ENCODE results near the gene BIN1.
"Not testable (repeated sequence)": the region's sequence is repeated elsewhere in the genome, so short reads cannot be mapped to it uniquely, and the experiment has no call there.

BIN1 gene

DNA sequence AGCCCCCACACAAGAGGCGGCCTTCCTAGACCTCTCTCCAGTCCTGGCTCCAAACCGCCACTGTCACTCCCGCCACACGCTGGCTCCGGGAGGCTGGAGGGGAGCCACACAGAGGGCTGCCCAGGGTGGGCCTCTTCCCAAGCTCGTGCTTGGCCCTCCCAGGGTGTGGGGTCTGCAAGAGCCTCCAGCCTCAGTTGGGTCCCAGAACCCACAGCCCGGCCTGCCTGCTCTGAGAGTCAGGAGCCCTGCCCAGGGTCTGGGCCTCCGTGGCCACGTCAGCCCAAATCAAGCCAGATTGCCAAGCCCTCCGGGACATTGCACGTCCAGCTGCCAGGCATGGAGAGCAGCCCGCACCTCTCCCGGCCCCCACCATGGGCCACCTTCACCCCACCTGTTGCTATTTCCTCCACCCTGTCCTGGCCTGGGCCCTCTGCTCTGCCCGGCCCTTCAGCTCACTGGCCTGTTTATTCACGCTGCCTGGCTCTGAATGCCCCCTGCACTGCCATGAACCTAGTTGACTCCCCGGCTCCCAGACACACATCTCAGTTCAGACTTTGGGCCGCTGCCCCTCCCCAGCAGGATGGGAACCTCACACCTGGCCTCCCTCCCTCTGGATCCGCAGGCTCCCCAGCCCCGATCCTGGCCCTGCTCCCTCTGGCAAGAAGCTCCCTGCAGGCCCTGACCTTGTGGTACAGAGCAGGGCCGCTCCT, 61.0 kb downstream of the BIN1 start:
- no peak for DNase-seq

DNA sequence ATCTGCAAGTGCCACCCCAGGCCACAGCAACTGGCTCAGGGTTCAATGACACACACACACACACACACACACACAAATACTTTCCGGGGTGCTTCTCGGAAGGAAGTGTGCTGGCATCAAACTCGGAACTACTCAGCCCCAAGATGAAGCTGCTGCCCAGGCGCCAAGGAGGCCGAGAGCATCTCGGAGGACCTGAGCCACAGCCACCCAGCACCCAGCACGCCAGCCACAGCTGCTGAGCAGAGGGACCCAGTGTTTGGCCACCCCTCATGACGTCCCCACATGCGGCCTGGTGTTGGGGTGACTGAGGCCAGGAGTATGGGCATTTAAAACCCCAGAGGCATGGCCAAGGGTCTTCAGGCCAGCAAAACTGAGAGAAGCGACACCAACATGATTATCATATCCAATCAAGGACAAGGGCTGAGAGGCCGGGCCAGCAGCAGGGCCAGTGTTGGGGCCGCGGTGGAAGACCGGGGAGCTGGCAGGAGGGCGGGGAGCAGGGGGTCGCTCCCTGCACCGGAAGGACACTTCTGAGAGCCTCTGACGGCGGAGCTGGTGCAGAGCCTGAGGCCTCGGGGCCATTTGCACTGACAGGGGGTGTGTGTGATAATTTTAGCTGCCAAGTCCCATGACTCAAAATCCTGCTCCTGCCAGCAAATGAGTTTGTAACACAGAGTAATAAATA, 61.8 kb downstream of the BIN1 start:
- no peak for DNase-seq

DNA sequence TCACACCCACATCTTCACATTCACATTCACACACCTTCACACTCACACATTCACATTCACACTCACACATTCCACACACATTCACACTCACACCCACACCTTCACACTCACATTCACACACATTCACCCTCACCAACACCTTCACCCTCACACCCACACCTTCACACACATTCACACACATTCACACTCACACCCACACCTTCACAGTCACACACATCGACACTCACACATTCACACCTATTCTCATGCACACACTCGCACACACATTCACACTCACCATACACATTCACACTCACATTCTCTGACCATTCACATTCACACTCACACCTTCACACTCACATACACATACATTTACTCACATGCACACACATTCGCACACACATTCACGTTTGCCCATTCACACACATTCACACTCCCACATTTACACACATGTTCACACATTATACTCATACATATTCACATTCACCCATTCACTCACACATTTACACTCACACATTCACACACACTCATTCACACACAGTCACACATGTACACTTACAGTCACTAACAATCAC, 62.7 kb downstream of the BIN1 start:
- DNase-seq, result no peak

DNA sequence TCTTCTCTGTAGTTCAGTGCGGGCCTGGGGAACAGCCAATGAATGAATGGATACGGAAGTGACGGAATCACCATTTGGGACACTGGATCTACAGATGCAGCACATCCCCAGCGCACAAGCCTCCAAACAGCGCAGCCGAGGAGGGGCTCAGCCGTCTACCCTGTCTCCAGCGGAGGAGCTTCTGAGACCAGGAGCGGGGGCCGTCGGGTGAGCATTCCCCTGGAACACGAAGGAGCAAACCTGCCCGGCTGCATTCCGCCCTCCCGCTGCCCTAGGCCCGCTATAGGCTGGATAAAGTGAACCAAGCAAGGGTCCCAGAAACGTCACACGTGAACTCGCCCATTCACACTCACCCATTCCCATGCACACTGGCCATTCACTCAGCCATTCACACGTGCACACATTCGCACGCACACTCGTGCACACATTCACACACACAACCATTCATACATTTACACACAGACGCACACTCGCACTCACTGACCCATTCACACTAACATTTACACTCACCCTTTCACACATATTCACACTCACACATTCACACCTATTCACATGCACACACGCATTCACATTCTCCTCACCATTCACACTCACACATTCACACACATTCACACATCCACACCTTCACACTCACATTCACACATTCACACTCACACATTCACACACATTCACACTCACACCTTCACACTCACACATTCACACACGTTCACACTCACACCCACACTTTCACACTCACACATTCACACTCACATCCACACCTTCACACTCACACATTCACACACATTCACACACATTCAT, 63.4 kb downstream of the BIN1 start:
- DNase-seq, result no peak

DNA sequence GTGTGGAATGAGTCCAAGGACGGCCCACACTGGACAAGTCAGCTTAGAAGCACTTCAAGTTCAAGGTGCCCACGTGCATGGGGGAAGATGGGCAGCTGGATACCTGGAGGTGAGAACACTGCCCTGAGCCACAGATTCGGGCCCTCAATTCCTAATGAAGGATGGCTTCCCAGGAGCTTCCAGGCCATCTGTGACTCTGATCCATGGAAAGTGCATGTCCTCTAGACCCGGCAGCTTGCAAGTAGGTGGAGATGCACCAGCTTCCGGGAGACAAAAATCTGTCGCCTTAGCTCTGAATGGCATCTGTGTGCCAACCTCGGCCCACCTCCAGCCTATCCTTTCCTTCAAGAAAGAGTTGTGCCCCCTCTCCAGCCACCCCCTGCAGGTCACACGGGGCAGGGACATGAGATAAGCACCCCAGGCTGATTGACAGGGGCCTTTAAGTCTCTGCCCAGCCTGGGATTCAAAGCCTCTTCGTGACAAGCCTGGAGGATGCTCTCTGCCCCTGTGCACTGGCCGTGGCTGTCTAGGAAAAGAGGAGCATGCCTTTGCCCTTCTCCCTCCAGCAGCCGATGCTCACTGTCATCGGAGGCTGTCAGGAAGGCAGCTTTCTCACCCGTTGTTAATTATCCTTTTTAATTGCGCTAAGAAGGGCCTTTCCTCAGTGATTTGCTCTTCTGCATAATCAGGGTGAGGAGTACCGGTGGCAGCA, 65.5 kb downstream of the BIN1 start:
- no peak for DNase-seq

DNA sequence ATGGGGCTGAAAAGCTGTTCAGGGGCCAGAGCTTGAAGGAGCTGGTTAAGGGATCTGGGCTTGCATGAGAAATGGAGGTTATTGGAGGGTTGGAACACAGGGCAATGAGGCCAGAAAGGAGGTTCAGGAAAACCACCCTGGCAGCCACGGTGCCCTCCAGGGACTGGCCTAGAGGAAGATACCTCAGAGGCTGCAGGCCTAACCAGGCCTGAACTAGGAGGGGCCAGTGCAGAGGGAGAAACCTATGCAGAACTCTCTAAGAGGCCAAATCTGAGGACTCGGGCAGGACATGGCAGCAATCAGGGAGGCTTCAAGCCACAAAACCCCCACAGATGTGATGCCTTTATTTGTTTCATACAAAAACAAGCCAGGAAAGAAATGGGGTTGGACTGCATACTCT, 66.8 kb downstream of the BIN1 start:
- DNase-seq, result no peak

DNA sequence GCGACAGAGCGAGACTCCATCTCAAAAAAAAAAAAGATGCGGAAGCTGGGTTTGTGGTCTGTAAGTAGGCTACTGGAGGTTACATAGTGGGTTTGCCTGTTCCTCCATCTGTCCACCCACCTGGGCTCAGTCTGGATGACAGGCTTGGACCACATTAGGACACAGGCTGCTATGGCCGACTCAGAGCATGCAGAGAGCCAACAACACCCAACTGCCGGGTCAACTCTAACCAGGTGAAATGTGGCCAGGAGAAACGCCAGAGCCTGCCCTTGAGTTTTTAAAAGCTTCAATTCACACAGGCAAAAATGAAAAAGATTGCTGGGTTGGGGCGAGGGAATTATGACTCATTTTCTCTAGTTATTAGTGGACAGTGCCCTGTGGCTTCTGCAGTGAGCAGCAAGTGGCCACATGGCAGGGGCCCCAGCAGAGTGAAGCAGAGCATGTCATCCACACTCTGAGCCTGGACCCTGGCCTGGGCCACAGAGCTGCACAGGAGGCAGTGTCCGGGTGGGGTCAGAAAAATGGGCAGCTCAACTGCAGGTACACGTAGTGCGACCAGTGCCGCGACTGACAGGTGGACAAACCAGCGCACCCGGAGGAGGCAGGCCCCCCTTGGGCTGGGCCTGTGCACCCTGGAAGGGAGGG, 67.4 kb downstream of the BIN1 start:
- no peak for DNase-seq

DNA sequence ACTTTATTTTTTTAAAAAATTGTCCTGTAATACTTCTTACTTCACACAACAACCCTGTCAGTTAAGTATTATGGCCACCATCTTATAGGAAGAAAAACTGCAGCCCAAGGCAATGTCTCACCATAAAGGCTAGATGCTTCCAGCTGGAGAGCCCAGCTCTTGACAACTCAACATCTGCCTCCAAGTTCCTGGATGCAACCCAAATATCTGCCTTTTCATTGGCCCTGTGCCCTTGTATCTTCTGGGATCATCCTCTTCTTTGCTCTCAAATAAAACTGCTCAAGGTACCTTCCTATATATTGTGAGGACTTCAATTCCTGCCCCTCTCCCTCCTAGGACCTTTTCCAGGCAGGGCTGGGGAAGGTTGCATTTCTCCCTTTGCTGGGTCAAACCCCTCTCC, 69.5 kb downstream of the BIN1 start:
- DNase-seq, result no peak

DNA sequence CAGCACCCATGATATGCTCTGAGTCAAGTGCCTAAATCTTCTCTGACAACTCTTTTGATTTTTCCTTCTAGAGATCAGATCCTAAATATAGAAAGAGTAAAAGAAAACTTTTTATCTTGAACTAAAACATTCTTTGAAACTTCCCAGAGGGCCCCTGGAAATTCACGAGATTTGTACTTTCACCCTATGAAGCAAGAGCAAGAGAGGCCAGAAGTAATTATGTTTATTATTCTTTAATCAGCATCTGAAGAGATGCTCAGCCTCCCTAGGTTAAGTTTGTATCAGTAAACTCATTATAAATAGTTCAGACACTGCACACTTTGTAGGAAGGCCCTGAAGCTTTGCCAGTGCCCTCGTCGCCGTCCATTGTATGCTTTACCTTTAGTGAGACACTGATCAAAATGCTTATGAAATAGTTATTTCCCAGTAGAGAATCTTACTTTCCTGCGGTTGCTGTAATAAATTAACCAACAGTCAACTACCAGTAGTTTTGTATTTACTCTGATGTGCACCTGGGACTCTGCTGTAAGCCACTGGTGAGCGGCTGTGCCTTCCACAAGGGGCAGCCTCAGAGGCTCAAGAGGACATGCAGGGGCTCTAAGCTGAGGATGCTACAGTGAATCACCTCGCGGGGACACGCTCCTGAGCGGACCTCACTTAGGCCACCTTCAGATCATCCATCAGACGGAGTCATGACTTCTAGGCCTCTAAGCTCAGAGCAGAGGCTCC, 71.9 kb downstream of the BIN1 start:
- no peak for DNase-seq

DNA sequence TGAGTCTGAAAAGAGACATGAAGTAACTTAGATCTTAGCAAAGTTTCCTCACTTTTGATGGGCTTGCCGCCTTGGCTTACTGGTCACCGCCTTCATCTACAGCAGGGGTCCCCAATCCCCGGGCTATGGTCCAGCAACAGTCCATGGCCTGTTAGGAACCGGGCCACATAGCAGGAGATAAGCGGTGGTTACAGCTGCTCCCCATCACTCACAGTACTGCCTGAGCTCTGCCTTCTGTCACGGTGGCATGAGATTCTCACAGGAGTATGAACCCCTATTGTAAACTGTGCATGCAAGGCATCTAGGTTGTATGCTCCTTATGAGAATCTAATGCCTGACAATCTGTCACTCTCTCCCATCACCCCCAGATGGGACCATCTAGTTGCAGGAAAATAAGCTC, 72.9 kb downstream of the BIN1 start:
- DNase-seq, result no peak

DNA sequence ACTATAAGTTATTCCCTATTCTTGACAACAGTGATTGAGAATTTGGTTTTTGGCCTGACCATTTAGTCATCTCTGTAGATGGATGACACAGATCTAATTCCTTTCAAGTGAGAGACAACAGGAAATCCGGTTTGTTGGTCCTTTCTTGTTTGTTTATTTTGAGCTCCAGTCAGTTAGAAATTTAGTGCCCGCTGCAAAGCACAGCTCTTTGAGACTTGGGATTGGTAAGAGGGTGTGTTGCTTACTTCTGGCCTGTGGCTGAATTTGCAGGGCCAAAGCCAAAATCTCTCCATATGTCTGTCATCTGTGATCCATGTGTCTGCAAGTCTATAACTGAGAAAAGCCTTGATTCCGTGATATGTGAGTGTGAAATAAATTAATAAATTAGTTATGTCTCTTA, 74.3 kb downstream of the BIN1 start:
- no peak for DNase-seq

DNA sequence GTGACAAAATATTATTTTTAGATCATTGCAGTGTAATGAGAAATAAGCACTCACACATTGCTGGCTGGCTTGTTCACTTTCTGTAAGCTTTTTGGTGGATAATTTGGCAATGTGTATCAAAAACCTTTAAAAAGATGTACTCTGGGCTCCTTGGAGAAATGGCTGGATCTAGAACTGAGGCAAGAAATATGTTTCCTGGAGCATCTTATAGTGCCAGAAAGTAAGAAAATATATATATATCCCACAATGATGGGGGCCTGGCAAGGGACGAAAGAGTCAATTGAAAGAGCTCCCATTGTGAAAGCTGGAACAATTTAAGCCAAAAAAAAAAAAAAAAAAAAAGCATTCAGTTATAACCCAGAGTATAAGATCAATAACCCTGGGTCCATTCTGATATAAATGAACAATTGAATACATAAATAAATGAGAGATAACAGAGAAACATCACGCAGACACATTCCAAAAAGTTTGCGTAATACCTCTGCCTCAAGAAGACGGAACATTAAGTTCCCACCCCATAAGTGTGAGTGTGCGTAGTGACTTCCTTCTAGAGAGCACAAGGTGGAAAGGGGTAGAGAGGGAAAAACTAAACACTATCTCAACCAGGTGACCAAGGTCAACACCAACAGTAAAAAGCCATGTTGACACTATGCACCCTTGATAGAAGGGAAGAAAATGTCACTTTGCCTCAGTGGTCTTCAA, 77.5 kb downstream of the BIN1 start:
- no peak for DNase-seq

DNA sequence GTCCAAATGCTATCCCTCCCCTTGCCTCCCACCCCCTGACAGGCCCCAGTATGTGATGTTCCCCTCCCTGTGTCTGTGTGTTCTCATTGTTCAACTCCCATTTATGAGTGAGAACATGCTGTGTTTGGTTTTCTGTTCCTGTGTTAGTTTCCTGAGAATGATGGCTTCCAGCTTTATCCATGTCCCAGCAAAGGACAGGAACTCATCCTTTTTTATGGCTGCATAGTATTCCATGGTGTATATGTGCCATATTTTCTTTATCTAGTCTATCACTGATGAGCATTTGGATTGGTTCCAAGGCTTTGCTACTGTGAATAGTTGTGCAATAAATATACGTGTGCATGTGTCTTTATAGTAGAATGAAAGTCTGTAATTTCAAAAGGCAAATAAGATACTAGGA, 78.2 kb downstream of the BIN1 start:
- not testable (repeated sequence) for DNase-seq

DNA sequence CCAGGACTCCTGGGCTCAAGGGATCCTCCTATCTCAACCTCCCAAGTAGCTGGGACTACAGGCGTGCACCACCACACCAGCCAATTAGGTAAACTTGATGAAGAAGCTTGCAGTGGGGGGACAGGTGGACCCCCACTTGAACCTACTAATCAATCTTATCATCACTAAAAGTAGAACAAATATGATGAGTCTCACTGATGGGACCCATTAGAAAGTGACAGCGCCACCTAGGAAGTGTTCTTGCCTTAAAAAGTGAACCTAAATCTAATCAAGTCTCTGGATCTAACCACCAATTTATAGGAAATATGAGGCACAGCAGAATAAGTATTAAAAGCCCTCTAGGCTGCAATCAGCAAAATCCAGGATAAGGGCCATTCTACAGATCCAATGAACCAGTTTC, 79.2 kb downstream of the BIN1 start:
- no peak for DNase-seq

DNA sequence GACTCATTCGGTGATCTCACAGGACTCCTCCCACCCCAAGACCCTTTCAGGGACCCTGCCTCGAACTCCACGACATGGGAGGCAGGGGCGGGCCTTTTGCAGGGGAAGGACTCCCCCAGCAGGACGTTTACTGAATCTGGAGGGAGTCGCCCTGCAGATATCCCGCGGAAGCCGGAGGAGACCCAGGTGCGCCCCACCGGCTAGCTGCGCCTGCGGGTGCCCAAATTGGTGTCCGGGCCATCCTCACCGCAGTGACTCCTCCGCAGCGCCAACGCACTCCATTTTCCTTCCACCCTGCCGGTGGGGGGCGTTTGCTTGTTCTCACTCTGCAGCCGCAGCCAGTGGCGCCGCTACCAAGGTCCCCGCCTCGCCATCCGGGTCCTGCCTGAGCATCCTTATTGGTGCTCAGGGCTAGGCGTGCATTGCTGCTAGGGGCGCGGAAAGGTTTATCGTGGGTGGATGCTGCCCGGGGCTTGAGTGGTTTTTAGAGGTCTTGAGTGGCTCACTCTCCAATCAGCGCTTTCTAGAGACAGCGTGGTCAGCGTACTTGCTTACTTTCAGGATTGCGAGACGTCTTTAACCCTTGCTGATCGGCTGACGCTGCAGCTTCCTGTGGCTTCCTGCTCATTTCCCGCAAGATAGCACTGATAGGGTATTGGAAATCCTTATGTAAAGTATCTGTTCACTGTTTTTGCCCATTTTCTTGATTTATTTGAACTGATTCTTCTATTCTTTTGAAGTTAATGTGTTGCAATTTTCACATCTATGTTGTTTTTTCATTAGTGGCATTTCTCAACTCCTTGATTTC, 81.4 kb downstream of the BIN1 start:
- DNase-seq, result peak; percentile 72

DNA sequence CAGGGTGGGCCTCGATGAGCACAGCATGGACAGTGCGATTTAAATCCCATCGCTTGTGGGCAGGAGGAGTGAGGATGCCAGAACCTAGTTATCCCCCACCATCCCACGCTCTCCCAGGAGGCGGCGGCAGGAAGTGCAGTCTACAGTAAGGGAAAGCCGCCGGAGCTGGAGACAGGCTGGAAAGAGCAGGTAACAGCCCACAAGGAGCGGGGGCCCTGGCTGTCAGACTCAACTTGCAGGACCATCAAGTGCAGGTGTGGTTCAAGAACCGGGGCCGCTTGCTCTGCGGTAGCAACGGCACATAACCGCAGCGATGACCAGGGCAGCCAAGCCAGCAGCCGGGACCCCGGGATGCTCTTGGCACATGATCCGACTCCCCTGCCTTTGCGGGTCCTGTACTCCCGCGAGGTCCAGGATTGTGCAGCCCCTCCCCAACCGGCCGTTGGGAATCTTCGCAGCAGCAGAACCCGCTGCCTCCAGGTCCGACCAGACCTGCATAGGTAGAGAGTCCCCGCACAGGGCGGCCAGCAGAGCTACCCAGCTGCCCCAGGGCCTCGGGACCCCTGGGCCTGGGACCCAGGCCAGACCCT, 82.1 kb downstream of the BIN1 start:
- no peak for DNase-seq

DNA sequence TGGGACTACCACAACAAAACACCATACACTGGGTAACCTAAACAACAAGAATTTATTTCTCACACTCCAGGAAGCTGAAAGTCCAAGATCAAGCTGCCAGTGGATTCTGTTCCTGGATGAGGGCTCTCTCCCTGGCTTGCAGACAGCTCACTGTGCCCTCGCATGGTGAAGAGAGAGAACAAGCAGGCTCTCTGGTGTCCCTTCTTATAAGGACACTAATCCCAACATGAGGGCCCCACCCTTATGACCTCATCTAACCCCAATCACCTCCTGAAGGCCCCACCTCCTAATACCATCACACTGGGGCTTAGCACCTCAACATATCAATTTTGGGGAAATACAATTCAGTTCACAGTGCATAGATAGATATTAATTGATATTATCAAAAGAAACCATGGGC, 83.5 kb downstream of the BIN1 start:
- DNase-seq, result no peak

DNA sequence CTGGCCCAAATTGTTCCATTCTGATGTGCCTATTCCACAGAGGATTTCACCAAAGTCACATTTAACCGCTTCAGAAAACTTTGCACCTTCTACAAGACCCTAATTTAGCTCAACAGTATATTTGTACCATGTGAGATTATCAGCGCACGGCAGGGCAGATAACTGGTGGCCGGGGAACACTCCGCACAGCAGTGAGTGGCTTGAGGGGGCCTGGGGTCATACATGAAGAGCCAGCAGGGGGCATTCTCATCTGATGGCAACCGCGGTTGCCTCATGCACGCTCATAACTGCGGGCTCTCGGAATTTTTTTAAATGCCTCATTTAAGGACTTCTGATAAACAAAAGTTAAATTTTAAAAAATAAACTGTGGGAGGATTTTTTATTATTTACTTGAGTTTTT, 84.1 kb downstream of the BIN1 start:
- DNase-seq, result no peak

DNA sequence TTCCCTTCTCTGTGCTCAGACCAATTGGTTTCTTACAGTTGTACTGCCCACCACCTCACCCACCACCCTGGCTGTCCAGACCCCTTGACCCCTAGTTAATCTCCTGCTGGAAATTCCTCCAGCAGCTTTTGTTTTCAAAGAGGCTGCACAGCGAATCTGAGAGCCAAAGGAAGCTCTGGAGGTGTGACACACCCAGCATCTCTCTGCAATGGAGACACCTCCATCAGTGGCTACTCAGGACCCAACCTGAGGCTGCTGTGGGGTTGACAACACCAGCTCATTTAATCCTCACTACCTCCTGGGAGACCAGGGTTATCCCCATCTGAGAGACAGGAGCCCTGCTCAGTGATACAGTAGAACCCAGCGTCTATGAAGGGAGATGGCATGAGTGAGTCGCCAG, 86.4 kb downstream of the BIN1 start:
- DNase-seq, result no peak

DNA sequence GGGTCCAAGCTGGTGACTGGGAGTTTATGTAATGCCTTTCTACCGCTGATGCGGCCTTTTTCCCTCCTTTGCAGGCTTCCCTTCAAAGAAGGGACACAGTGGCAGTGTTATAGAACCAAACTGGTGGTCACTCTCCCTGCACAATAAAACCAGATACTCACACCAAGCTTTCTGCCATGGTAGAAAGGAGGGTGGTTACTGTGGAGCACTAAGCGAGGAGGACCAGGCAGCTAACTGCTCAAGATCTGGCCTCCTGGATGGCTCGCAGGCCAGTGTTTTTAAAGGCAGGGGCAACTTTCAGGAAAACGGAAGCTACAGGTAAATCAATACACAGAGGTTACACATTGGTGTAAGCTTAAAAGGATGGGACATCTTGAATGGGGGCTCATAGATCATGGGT, 89.4 kb downstream of the BIN1 start:
- DNase-seq, result no peak

All from activated gamma-delta T cell treated with Interleukin-2 at 50 U/mL for 16 hours (primary cell).